Adrenal gland (tissue), 12 donors: ENCODE data around the gene RPL5. TPM values are rescaled to one million over a fixed set of nuclear protein-coding genes. Genes with fewer than 3 reads are reported as not detected.

Experiments used
- DNase-seq, 7 donors: peaks; one replicate each; pipeline ENCODE4 v3.0.0-alpha.2; 2019 to 2020
- H3K27ac ChIP-seq, 5 donors: fragments of 200-600 bp; sonication (generic) in 4 of 5; 1 replicate in 3 of 5; 2 replicates in 2 of 5; pipeline versions ENCODE4 v1.5.1 to v1.8.0; 2016 to 2020; ENCODE audit warnings: mild to moderate bottlenecking in 1 of 5
- H3K27me3 ChIP-seq: fragments of 200-600 bp; 2 replicates; pipeline ENCODE4 v1.8.0; 2021
- H3K36me3 ChIP-seq, 2 donors: fragments of 200-600 bp; replicated peaks in 1 of 2; 1 replicate in 1 of 2; 2 replicates in 1 of 2; pipeline versions ENCODE4 v1.5.1 to v1.8.0; 2018 to 2022
- H3K4me1 ChIP-seq, 2 donors: fragments of 200-600 bp; replicated peaks in 1 of 2; 1 replicate in 1 of 2; 2 replicates in 1 of 2; pipeline versions ENCODE4 v1.5.1 to v1.8.0; 2018 to 2021
- H3K4me3 ChIP-seq, 4 donors: fragments of 200-600 bp; sonication (generic) in 3 of 4; one replicate each; pipeline ENCODE4 v1.5.1; 2016 to 2018
- H3K9me3 ChIP-seq, 3 donors: fragments of 200-600 bp; sonication (generic) in 1 of 3; replicated peaks in 1 of 3; 1 replicate in 2 of 3; 2 replicates in 1 of 3; pipeline versions ENCODE4 v1.5.1 to v1.8.0; 2016 to 2021
- POLR2A ChIP-seq, 2 donors: fragments of 450-650 bp; IDR thresholded peaks; one replicate each; pipeline ENCODE4 v1.6.1; 2017; ENCODE audit warnings: antibody characterized with exemption in 2 of 2, mild to moderate bottlenecking in 2 of 2, moderate library complexity in 1 of 2
- WGBS, 4 donors: extraction: QIAGEN DNeasy Blood & Tissue Kit in 2 of 4; methylation state at CpG; one replicate each; pipeline versions ENCODE4 v1.1.5 to v1.1.7; 2013 to 2017; 5-methylcytosine and 5-hydroxymethylcytosine counted together
- intact Hi-C, 2 donors: fragments of 100-400 bp; cut with DNase I; formaldehyde crosslinking; loops; one replicate each; pipeline versions ENCODE4 v1.14.1 to v1.15.0; 2022 to 2023
- polyA plus RNA-seq, 3 donors: library from polyadenylated mRNA; stranded (reverse); fragments of 200-250 nt in 2 of 3; fragments of 350-450 nt in 1 of 3; fragmentation: Illumina TruSeq in 1 of 3; extraction: RNeasy Lipid Tissue Mini Kit (QIAGEN cat#74804) in 1 of 3; gene quantifications; one replicate each; pipeline ENCODE4 v1.2.3, GENCODE V29; 2013 to 2014
- total RNA-seq, 9 donors: library from RNA; depleted of rRNA in 4 of 9; stranded (reverse); fragments of >200 nt in 4 of 9; fragments of 120-200 nt in 1 of 9; fragmentation: NEBNext Ultra II Directional in 1 of 9; extraction: Animal tissue kit (Norgen Biotek cat#: 25700) in 1 of 9; gene quantifications; one replicate each; pipeline versions ENCODE4 v1.1.0 to v1.2.4, GENCODE V29; 2013 to 2023
- TF ChIP-seq, protein P1 (sequence below), 6 experiments: fragments of 450-650 bp in 4 of 6; fragments of 200-600 bp in 2 of 6; sonication (generic) in 1 of 6; IDR thresholded peaks; 1 replicate in 5 of 6; 2 replicates in 1 of 6; pipeline versions ENCODE4 v1.5.1 to v1.8.0; 2016 to 2021; ENCODE audit warnings: antibody characterized with exemption in 6 of 6, mild to moderate bottlenecking in 2 of 6, moderate library complexity in 1 of 6
- donor health status: healthy with polysubstance abuse.
- donor health status: Bipolar disorder and iron deficiency.
- donor health status: DM: yes; HTN: yes; CAD: no.
- donor health status: DM: no; HTN: no; CAD: no.
- donor health status: DM: no; HTN: no; CAD: no.
- donor health status: DM: yes; HTN: yes; CAD: no.

The RPL5 gene
- total and polyA plus RNA-seq, 12 donors = 659 to 5,145 (median 1,306) TPM

DNA sequence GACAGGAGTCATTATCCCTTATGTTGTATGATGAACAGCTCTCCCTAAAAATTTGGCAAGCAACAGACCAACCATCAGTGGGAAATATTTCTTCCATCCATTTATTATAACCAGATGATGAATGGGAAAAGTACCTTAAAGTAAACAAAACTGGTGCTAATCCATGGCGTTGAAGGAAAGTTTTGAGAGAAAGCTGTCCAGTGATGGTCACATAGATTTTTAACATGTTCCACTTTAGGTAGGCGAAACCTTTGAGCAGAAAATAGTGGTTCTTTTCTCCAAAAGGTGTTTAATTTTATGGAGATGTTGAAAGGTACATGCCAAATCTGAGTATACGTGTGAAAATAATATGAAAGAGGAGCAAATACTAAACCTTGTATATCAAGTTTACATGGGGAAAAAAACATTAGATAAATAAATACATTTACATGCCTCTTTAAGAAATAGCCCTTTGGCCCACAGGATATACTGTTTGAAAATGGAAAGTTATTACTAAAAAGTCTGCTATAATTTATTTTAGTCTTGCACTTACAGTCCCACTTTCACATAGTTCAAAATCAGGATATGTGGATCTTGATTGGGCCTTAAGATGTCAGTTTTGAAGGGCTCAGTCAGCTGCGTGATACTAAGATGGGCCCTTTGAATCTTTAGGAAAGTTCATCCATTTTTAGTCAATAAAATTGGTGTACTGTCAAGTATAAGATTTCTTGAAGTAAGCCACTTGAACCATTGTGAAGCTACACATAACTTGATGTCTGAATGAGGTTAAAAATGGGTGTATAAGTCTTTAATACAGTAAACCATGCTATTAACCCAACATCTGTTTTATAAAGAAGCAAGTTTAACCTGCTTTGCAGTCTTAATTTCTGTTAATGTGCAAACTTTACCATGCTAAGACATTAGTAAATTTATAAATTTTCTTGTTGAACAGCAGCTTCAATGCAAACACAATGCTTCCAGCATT is 10.5 kb downstream of the RPL5 start:
- no peak for DNase-seq
- Histone ChIP-seq H3K27ac (no peak overlapping the region), H3K9me3 (no peaks in the 10 kb centered on the region), H3K36me3 (peaks cover 0 to 67% of the 10 kb centered on the region in 2 donors), H3K4me3 (no peak overlapping the region), H3K27me3 (no peaks in the 10 kb centered on the region), H3K4me1 (peaks cover 22 to 30% of the 10 kb centered on the region in 2 donors)
- 85 to 92% (median 87%) methylated on average over 4 of the region's 4 CpGs for WGBS, 4 donors
- no peak for TF ChIP-seq POLR2A (IDR thresholded peaks at IDR 0.05)
- TF ChIP-seq, protein P1, sequence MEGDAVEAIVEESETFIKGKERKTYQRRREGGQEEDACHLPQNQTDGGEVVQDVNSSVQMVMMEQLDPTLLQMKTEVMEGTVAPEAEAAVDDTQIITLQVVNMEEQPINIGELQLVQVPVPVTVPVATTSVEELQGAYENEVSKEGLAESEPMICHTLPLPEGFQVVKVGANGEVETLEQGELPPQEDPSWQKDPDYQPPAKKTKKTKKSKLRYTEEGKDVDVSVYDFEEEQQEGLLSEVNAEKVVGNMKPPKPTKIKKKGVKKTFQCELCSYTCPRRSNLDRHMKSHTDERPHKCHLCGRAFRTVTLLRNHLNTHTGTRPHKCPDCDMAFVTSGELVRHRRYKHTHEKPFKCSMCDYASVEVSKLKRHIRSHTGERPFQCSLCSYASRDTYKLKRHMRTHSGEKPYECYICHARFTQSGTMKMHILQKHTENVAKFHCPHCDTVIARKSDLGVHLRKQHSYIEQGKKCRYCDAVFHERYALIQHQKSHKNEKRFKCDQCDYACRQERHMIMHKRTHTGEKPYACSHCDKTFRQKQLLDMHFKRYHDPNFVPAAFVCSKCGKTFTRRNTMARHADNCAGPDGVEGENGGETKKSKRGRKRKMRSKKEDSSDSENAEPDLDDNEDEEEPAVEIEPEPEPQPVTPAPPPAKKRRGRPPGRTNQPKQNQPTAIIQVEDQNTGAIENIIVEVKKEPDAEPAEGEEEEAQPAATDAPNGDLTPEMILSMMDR (IDR thresholded peaks at IDR 0.05) = no peak
- intact Hi-C loops = no loop called here

DNA sequence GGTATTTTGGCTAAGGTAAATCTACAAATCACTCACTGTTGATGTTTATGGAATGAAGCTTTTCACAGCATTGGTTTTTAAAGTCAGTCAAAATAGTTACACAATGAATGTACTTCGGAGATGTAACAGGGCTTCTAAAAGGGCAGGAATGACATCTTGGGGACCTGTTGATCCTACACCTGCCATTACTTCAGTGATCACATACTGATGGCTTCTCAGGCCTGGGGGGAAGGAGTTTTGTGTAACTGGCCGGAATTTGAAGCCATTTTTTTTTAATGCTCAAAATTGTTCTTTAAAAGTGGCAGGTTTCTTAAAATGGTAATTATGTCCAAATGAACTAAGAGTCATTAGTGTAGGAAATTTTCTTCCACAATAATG is 11.2 kb downstream of the RPL5 start:
- Histone ChIP-seq H3K4me3 (no peak overlapping the region), H3K27me3 (no peaks in the 10 kb centered on the region), H3K4me1 (peaks cover 21 to 23% of the 10 kb centered on the region in 2 donors), H3K36me3 (peaks cover 0 to 60% of the 10 kb centered on the region in 2 donors), H3K27ac (no peak overlapping the region), H3K9me3 (no peaks in the 10 kb centered on the region)
- 31 to 45% (median 42%) methylated on average over 2 of the region's 2 CpGs for WGBS, 4 donors
- no peak for DNase-seq
- no peak for TF ChIP-seq POLR2A (IDR thresholded peaks at IDR 0.05)
- TF ChIP-seq, protein P1 (IDR thresholded peaks at IDR 0.05) = no peak
- intact Hi-C loops = no loop called here

DNA sequence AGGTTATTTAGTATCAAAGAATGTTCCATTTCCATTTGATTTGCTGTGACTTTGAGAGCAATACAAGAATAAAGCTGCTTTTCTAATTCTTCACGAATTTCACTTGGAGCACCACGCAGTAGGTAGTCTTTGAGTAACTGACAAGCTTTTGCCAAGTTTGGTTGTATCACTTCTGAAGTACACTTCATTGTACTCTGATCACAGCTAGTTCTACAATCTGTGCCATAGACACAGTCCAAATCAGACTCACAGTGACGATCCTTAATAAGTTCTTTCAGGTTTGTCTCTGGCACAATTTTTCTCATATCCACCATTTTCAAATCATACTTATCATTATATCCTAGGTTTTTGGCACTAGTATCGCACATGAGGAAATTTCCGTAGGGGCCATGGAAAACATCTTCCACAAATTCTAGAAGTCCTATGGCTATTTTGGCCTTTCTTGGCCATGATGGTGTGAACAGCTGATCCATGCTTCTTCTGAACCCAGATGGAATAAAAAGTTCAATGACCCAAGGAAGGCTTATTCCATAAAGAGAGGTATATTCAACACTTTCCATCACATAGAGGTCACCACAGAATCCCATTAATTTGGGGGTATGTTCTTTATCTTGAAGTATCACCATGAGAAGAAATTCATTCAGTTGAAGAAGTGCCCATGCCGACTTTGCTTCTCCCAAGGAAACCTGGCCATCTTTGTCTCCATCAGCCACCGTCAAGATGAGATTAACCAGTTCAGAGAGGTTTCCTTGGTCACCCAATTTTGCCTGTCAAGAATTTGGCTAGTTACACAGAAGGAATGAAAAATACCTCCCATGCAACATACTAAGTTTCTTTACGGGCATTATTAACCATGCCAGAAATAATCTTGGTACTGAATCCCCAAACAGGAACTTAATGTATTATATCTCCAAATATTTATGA is 11.9 kb downstream of the RPL5 start:
- Histone ChIP-seq H3K9me3 (no peaks in the 10 kb centered on the region), H3K4me3 (no peak overlapping the region), H3K27ac (no peak overlapping the region), H3K36me3 (peaks cover 0 to 54% of the 10 kb centered on the region in 2 donors), H3K4me1 (peaks cover 14 to 17% of the 10 kb centered on the region in 2 donors), H3K27me3 (no peaks in the 10 kb centered on the region)
- no peak for DNase-seq
- whole genome bisulfite sequencing, 4 donors = 94 to 96% (median 95%) methylated on average over 8 of the region's 8 CpGs
- no peak for TF ChIP-seq POLR2A (IDR thresholded peaks at IDR 0.05)
- intact Hi-C loops = no loop called here

DNA sequence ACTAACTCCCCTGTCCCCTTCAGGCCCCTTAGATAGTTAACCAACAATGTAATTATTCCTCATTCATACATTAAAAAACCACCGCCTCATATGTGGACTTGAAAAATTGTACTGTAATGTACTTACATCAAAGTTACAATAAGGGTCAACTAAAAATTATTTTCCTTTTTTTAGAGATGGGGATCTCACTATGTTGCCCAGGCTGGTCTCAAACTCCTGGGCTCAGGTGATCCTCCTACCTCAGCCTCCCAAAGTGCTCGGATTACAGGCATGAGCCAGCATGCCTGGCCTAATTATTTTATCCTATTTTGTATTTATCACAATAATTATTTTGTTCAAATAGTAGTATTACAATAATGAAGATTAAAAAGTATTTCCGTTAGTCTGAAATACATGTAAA is 12.6 kb downstream of the RPL5 start:
- WGBS, 4 donors = 97 to 98% (median 97%) methylated on average over 3 of the region's 3 CpGs
- no peak overlapping the region for H3K27ac ChIP-seq
- intact Hi-C loops = no loop called here
- peaks cover 0 to 46% of the 10 kb centered on the region in 2 donors for H3K36me3 ChIP-seq
- DNase-seq = no peak
- H3K9me3 ChIP-seq = no peaks in the 10 kb centered on the region
- H3K4me1 ChIP-seq = peaks cover 7 to 9% of the 10 kb centered on the region in 2 donors
- H3K4me3 ChIP-seq = no peak overlapping the region
- no peaks in the 10 kb centered on the region for H3K27me3 ChIP-seq
- TF ChIP-seq, protein P1 (IDR thresholded peaks at IDR 0.05) = no peak
- no peak for TF ChIP-seq POLR2A (IDR thresholded peaks at IDR 0.05)
